Uterus (tissue), 2 donors: Measurements from ENCODE around the gene HADHB.

Source experiments
- POLR2A ChIP-seq, 2 donors: fragments of 450-650 bp; IDR thresholded peaks; one replicate each; pipeline ENCODE4 v1.6.1; 2016; ENCODE audit warnings: antibody characterized with exemption in 2 of 2, mild to moderate bottlenecking in 1 of 2, moderate library complexity in 1 of 2
- TF ChIP-seq, protein P1 (sequence below), 4 experiments: fragments of 200-600 bp in 2 of 4; fragments of 450-650 bp in 2 of 4; sonication (generic) in 2 of 4; IDR thresholded peaks; one replicate each; pipeline ENCODE4 v1.5.1; 2016 to 2019; ENCODE audit warnings: antibody characterized with exemption in 4 of 4, mild to moderate bottlenecking in 2 of 4, moderate library complexity in 1 of 4

DNA sequence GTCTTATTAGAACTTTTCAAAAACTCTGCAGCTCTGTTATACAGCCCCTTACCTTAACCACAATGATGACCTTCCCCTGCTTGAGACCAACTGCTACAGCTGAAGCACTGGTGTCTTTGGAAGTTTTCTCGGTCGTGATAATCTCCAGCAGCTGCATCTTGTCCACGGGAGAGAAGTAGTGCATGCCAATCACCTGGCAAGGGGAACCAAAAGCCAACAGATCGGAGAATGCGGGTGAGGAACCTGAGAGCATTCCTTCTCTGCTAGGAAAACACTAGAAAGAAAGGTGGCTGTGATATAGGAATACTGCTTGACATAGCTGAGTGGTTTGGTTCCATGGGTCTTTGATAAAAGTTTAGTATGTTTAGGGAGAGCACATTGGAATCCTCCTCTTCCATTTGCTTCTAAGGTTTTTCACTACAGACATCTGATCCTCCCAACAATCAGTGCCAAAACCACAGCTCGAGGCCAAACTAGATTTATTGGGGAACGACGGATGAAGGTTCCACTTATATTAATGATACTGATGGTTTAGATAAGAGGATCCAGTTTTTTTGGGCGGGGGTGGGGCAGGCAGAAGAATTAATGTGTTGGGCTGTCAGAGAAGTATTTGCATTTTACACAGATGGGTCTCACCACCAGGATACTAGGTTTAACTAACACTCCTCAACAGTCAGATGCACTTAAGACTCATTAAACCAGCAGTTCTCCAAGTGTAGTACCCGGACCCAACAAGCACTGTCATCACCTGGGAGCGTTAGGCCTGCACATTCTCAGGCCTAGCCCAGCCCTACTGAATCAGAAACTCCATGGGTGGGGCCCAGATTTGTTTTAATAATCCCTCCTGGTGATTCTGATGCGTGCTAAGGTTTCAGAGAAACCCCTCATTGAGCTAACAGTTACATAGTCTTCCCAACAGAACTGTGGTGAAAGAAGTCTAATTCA is 49.4 kb upstream of the HADHB start:
- TF ChIP-seq, protein P1, sequence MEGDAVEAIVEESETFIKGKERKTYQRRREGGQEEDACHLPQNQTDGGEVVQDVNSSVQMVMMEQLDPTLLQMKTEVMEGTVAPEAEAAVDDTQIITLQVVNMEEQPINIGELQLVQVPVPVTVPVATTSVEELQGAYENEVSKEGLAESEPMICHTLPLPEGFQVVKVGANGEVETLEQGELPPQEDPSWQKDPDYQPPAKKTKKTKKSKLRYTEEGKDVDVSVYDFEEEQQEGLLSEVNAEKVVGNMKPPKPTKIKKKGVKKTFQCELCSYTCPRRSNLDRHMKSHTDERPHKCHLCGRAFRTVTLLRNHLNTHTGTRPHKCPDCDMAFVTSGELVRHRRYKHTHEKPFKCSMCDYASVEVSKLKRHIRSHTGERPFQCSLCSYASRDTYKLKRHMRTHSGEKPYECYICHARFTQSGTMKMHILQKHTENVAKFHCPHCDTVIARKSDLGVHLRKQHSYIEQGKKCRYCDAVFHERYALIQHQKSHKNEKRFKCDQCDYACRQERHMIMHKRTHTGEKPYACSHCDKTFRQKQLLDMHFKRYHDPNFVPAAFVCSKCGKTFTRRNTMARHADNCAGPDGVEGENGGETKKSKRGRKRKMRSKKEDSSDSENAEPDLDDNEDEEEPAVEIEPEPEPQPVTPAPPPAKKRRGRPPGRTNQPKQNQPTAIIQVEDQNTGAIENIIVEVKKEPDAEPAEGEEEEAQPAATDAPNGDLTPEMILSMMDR (IDR thresholded peaks at IDR 0.05) = no peak
- no peak for TF ChIP-seq POLR2A (IDR thresholded peaks at IDR 0.05)
